ENCODE results near the gene MAP3K14.

- TF ChIP-seq CTCF (IDR thresholded peaks at IDR 0.05) (no peak), POLR2A (IDR thresholded peaks at IDR 0.05) (peak; percentile 17 to 81)
Observed at GRCh38 chr17:45247429-45248131, 69.2 kb downstream of the MAP3K14 start.

All from thyroid gland (tissue), 4 donors.